NT2/D1 (cell line): ENCODE data around the gene RASA2.

ENCODE experiments used
- DNase-seq: peaks from one replicate; pipeline ENCODE4 v3.0.0-alpha.2; 2011; ENCODE audit warnings: low read depth, low spot score
- H3K27me3 ChIP-seq: 2 replicates; pipeline ENCODE4 v1.6.0; 2011; ENCODE audit warnings: mild to moderate bottlenecking; ENCODE audit not compliant: insufficient read length, insufficient read depth
- H3K36me3 ChIP-seq: 2 replicates; pipeline ENCODE4 v1.6.1; 2011; ENCODE audit warnings: mild to moderate bottlenecking, low read length, mixed read lengths; ENCODE audit not compliant: insufficient read depth, insufficient read length
- H3K4me1 ChIP-seq: 2 replicates; pipeline ENCODE4 v1.5.1; 2011; ENCODE audit not compliant: insufficient read depth, insufficient read length
- H3K4me3 ChIP-seq: 2 replicates; pipeline ENCODE4 v1.5.1; 2011; ENCODE audit warnings: low read depth; ENCODE audit not compliant: insufficient read length
- H3K9ac ChIP-seq: 2 replicates; pipeline ENCODE4 v1.6.0; 2011; ENCODE audit warnings: low read depth; ENCODE audit not compliant: insufficient read length
- H3K9me3 ChIP-seq: 2 replicates; pipeline ENCODE4 v1.5.1; 2011; ENCODE audit warnings: mild to moderate bottlenecking, low read length; ENCODE audit not compliant: insufficient read depth
- SUZ12 ChIP-seq: IDR thresholded peaks from 2 replicates; pipeline ENCODE4 v1.6.1; 2011; ENCODE audit not compliant: insufficient read length, insufficient read depth; ENCODE audit errors: extremely low read depth
- YY1 ChIP-seq: IDR thresholded peaks from 2 replicates; pipeline ENCODE4 v1.6.1; 2011; ENCODE audit not compliant: insufficient read length, insufficient read depth
- ZNF274 ChIP-seq: IDR thresholded peaks from 2 replicates; pipeline ENCODE4 v1.6.1; 2011; ENCODE audit warnings: mild to moderate bottlenecking, low read depth, low read length

Gene RASA2

DNA sequence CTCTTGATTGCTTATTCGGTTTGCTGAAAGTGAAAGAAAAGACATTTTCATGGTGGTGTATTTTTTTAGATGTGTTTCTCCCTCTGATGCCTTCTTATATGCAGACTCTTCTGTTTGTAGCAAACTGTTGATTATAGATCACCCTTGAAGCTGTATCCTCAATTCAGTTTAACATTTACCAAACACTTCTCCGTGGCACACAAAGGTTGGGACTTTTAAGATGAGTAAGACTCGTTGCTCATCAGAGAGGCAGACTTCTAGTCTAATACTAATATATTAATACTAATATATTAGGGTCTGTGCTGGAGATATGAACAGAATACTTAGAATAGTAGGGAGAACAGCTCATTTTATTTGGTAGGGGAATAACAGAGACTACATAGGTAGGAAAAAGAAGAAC is 32.8 kb downstream of the RASA2 start:
- Histone ChIP-seq H3K9ac (no peak overlapping the region), H3K9me3 (no peaks in the 10 kb centered on the region), H3K36me3 (peaks cover 26% of the 10 kb centered on the region), H3K4me3 (no peak overlapping the region), H3K27me3 (no peaks in the 10 kb centered on the region), H3K4me1 (no peaks in the 10 kb centered on the region)
- TF ChIP-seq YY1 (no peak), SUZ12 (no peak), ZNF274 (no peak)
- no peak for DNase-seq

GRCh38 chr3:141521781-141522180 is 35.0 kb downstream of the RASA2 start:
- no peak for DNase-seq
- TF ChIP-seq YY1 (no peak), ZNF274 (no peak), SUZ12 (no peak)
- no peaks in the 10 kb centered on the region for H3K4me1 ChIP-seq
- H3K9ac ChIP-seq = no peak overlapping the region
- peaks cover 24% of the 10 kb centered on the region for H3K36me3 ChIP-seq
- no peaks in the 10 kb centered on the region for H3K27me3 ChIP-seq
- H3K9me3 ChIP-seq = no peaks in the 10 kb centered on the region
- H3K4me3 ChIP-seq = no peak overlapping the region

DNA sequence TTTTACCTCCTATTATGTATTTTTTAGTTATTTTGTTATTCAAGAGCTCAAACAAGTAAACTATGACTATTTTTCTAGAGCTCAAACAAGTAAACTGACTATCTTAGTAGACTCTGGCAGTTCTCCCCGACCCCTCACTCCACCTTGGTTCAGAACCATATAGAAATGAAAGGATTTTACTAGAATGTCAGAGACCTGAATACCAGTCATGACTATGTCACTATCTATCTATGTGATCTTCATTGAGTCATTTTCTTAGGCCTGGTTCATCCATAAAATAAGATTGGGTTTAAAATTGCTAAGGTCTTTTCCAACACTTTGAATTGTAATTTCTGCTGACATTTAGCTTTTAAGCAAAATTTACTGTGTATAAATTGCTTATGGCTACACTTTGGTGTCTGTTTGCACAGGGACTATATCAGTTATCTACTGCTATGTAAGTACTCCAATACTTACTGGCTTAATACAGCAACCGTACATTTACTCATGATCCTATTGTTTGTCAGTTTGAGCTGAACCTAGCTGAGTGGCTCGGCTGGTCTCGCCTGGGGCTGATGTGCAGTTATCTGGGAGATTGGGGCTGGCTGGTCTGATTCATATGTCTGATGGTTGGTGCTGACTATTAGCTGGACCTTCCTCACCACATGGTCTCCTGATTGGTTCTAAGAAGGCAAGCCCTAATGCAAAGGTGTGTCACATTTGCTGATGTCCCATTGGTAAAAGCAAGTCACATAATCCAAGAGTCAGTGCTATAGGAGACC is 37.0 kb downstream of the RASA2 start:
- no peak overlapping the region for H3K4me3 ChIP-seq
- TF ChIP-seq ZNF274 (no peak), SUZ12 (no peak), YY1 (no peak)
- H3K36me3 ChIP-seq = peaks cover 14% of the 10 kb centered on the region
- no peaks in the 10 kb centered on the region for H3K4me1 ChIP-seq
- no peak overlapping the region for H3K9ac ChIP-seq
- H3K27me3 ChIP-seq = no peaks in the 10 kb centered on the region
- no peak for DNase-seq
- no peaks in the 10 kb centered on the region for H3K9me3 ChIP-seq

GRCh38 chr3:141524988-141525387 is 38.2 kb downstream of the RASA2 start:
- H3K9ac ChIP-seq = no peak overlapping the region
- H3K4me3 ChIP-seq = no peak overlapping the region
- TF ChIP-seq YY1 = no peak
- TF ChIP-seq ZNF274 = no peak
- no peak for TF ChIP-seq SUZ12
- no peak for DNase-seq
- H3K9me3 ChIP-seq = no peaks in the 10 kb centered on the region
- no peaks in the 10 kb centered on the region for H3K27me3 ChIP-seq
- peaks cover 10% of the 10 kb centered on the region for H3K36me3 ChIP-seq
- no peaks in the 10 kb centered on the region for H3K4me1 ChIP-seq

DNA sequence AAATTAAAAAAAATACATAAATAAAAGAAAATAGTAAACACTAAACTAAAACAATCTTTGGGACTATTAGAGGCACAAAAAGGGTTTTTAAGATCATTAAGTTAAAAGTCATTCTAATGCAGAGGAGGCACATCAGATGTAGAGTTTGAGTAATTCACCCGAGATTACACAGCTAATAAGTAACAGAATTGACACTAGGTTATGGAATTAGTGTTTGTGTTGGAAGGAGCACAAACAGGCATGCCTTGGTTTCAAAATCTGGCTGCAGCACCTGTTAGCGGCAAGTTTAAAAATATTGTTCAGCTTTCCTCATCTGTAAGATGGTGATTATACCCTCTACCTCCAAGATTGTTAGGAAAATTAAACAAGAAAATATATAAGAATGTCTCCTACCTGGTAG is 39.0 kb downstream of the RASA2 start:
- H3K4me3 ChIP-seq = no peak overlapping the region
- H3K4me1 ChIP-seq = no peaks in the 10 kb centered on the region
- DNase-seq = no peak
- H3K27me3 ChIP-seq = no peaks in the 10 kb centered on the region
- TF ChIP-seq SUZ12 (no peak), YY1 (no peak), ZNF274 (no peak)
- no peaks in the 10 kb centered on the region for H3K9me3 ChIP-seq
- no peak overlapping the region for H3K9ac ChIP-seq
- peaks cover 10% of the 10 kb centered on the region for H3K36me3 ChIP-seq

GRCh38 chr3:141526709-141527108 is 39.9 kb downstream of the RASA2 start:
- Histone ChIP-seq H3K27me3 (no peaks in the 10 kb centered on the region), H3K9ac (no peak overlapping the region), H3K9me3 (no peaks in the 10 kb centered on the region), H3K36me3 (peaks cover 10% of the 10 kb centered on the region), H3K4me3 (no peak overlapping the region), H3K4me1 (no peaks in the 10 kb centered on the region)
- no peak for DNase-seq
- no peak for TF ChIP-seq SUZ12
- no peak for TF ChIP-seq YY1
- no peak for TF ChIP-seq ZNF274

GRCh38 chr3:141528800-141529199 is 42.0 kb downstream of the RASA2 start:
- TF ChIP-seq YY1 (no peak), SUZ12 (no peak), ZNF274 (no peak)
- H3K9ac ChIP-seq = no peak overlapping the region
- H3K9me3 ChIP-seq = no peaks in the 10 kb centered on the region
- no peaks in the 10 kb centered on the region for H3K4me1 ChIP-seq
- no peak for DNase-seq
- H3K36me3 ChIP-seq = no peaks in the 10 kb centered on the region
- no peak overlapping the region for H3K4me3 ChIP-seq
- H3K27me3 ChIP-seq = no peaks in the 10 kb centered on the region
